GM12801 (cell line): ENCODE data around the gene RAB6A.

Experiments
- CTCF ChIP-seq: IDR thresholded peaks from one replicate; pipeline ENCODE4 v1.5.1; 2011; ENCODE audit warnings: control low read depth; ENCODE audit not compliant: insufficient read length; ENCODE audit errors: extremely low read depth

RAB6A gene

GRCh38 chr11:73729594-73730206 is 31.2 kb downstream of the RAB6A start:
- TF ChIP-seq CTCF: no peak

GRCh38 chr11:73728000-73728399 is 32.9 kb downstream of the RAB6A start:
- TF ChIP-seq CTCF: no peak

GRCh38 chr11:73726825-73727224 is 34.0 kb downstream of the RAB6A start:
- no peak for TF ChIP-seq CTCF

GRCh38 chr11:73717136-73717535 is 43.7 kb downstream of the RAB6A start:
- TF ChIP-seq CTCF: no peak

GRCh38 chr11:73716153-73717056 is 44.5 kb downstream of the RAB6A start:
- TF ChIP-seq CTCF: no peak

GRCh38 chr11:73715541-73715940 is 45.3 kb downstream of the RAB6A start:
- no peak for TF ChIP-seq CTCF

GRCh38 chr11:73710964-73711363 is 49.9 kb downstream of the RAB6A start:
- no peak for TF ChIP-seq CTCF
